M059J (cell line): Measurements from ENCODE around the gene FMC1. TPM values are rescaled to one million over a fixed set of nuclear protein-coding genes. Genes with fewer than 3 reads are reported as not detected.

Source experiments
- DNase-seq: peaks from one replicate; pipeline ENCODE4 v3.0.0-alpha.2; 2012; ENCODE audit warnings: low read depth
- total RNA-seq: library from RNA; depleted of rRNA; stranded (reverse); fragments of >200 nt; shearing (Covaris generic); gene quantifications from 2 replicates; pipeline ENCODE4 v1.2.3, GENCODE V29; 2014; rRNA removed

FMC1 gene
- total RNA-seq, 1 experiment from 2014 or later: 16.1 TPM

DNA sequence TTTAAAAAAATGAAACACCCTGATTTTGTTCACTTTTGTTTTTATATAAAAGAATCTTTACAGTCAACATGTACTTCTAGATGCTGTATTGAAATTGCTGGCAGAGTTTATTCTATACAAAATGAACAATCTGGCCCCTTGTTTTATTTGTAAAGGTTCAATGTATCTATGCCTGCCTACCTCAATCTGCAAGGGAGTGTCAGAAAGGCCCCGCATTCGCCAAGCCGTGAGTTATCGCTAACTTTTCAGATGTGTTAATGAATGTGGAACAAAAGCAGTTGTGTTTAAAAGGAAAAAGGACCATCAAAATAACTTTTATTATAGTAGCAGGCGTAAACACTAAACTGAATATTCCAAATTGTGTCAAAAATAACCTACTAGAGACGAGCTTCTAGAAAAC, 33.1 kb downstream of the FMC1 start:
- no peak for DNase-seq

DNA sequence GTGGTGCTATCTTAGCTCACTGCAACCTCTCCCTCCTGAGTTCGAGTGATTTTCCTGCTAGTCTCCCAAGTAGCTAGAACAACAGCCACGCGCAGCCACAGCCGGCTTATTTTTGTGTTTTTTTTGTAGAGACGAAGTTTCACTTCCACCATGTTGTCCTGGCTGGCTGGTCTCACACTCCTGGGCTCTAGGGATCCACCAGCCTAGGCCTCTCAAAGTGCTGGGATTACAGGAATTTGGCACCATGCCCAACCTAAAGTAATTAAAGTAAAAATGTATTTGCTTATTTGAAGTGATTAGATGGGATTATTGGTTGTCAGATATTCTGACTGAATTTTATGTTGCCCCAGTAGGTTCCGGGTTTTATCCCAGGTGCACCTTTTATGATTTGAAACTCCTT, 41.3 kb downstream of the FMC1 start:
- DNase-seq: no peak

DNA sequence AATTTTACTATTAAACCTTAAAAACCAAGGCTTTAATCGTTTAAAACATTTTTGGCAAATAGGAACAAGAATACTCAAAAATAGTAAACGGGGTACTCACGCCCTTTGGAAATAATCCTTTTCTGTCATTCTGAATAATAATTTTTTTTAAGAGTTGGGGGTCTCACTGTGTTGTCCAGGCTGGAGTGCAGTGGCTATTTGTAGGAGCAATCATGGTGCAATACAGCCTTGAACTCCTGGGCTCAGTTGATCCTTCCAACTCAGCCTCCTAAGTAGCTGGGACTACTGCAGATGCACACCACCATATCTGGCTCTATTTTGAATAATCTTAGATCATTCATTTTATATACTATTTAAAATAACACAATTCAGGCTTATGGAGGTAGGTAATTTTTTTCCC, 43.5 kb downstream of the FMC1 start:
- no peak for DNase-seq

DNA sequence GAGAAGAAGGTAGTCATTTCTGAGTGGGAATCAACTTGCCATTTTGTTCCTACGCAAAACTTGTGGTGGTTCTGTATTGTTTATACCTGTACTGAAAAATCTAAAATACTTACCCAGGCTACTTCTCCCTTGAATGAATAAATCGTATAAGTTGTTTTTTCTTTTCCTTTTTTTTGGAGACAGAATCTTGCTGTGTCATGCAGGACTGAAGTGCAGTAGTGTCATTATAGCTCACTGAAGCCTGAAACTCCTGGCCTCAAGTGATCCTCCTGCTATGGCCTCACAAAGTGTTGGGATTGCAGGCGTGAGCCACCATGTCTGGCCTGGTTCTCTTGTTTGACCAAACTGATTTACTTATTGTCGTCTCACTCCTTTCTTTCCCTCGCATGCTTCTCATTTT, 46.5 kb downstream of the FMC1 start:
- DNase-seq: no peak

- no peak for DNase-seq
Measured at GRCh38 chr7:139389091-139389490, 48.0 kb downstream of the FMC1 start.

GRCh38 chr7:139389774-139390173, 48.6 kb downstream of the FMC1 start:
- DNase-seq: no peak

DNA sequence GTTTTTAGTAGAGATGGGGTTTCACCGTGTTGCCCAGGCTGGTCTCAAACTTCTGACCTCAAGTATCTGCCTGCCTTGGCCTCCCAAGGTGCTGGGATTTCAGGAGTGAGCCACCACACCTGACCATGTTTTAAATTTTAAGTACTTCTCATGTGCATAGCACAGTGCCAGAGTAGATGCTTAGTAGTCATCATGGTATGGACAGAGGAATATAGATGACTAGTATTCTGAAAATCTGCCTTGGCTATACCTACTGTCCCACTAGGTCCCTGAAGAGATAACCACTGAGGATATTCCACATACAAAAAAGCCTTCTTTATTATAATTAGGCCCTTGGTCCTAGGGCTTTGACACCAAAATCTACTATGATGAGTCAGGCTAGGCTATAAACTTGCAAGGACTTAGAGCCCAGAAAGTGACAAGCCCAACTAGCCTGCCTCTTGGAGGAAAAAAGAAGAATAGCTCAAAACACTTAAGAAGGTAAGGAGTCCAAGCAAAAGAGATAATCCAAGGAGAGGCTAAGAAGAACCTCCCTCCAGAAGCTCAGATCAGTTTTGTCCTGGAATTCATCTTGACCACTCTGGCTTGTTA, 52.6 kb downstream of the FMC1 start:
- peak; percentile 45 for DNase-seq

DNA sequence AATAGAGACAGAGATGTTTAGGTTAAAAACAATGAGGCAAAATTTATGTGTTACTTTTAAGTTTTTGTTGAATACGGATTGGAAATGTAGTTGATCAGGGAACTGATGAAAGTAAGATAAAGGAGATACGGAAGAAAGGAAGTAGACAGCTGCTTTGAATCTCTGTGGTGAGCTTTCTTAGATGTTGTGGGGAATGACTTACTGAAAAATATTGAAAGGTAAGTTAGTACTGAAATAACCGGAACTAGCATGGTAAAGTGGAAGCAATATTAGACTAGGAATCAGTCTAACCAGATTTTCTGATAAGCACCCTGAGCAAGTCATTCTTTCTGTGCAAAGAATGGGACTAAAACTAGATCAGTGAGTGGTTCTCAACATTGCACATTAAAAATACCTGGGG, 53.4 kb downstream of the FMC1 start:
- no peak for DNase-seq

Other genes starting within 250 kb of the FMC1 start
- gene ZC3HAV1, start 231.6 kb upstream of the FMC1 start, total RNA-seq: 51.3 and 73.1 TPM in 2 replicates
- 3.4 and 4.2 TPM in 2 replicates for gene UBN2, start 110.1 kb upstream of the FMC1 start, total RNA-seq
- 46.9 and 64.2 TPM in 2 replicates for gene LUC7L2, start 18.6 kb downstream of the FMC1 start, total RNA-seq
- 0.07 TPM in 1 of 2 replicates, not detected in the other for gene KLRG2, start 142.3 kb downstream of the FMC1 start, total RNA-seq
- gene CLEC2L, start 182.3 kb downstream of the FMC1 start, total RNA-seq: not detected in 2 replicates